ENCODE measurements around the gene CHIC2. TPM values are rescaled to one million over a fixed set of nuclear protein-coding genes. Genes with fewer than 3 reads are reported as not detected.

CHIC2 gene
- total RNA-seq, 2 experiments from 2014 or later, result 30.4 to 38.6 TPM

DNA sequence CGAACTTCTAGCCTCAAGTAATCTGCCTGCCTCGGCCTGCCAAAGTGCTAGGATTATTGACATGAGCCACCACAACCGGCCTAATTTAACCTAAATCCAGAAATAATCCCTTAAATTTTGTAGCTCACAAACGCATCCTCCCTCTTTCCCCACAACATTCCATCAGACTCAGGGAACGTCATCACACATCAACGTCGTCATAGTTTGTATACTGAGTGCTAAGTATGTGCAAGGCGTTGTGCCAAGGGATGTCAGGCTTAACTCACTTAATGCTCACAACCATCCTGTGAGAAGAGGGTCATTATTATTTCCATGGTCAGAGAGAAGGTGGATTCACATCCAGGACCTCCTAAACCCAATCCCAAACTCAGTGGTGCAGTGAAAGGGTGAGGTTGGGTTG is 26.0 kb upstream of the CHIC2 start:
- CTCF ChIA-PET (ENCODE audit: unreplicated experiment), result no interaction called here
- intact Hi-C loops (cut with micrococcal nuclease; ENCODE audit: unreplicated experiment), result no loop called here

GRCh38 chr4:54089875-54090274 is 25.5 kb upstream of the CHIC2 start:
- no peak overlapping the region for H3K4me3 ChIP-seq (ENCODE audit: low read depth, low read length, poor library complexity, severe bottlenecking)
- H3K9me2 ChIP-seq (ENCODE audit: insufficient read depth, low read length), result no peaks in the 10 kb centered on the region
- TF ChIP-seq CTCF (conservative IDR thresholded peaks at IDR 0.05; ENCODE audit: low read length), result no peak
- TF ChIP-seq EZH2phosphoT487 (IDR thresholded peaks at IDR 0.05; ENCODE audit: borderline replicate concordance, low read depth, low read length), result no peak
- no peaks in the 10 kb centered on the region for H4K20me1 ChIP-seq (ENCODE audit: insufficient read depth, low read length)
- H3K79me2 ChIP-seq (ENCODE audit: insufficient read depth, low read depth, low read length), result no peaks in the 10 kb centered on the region
- no peak for DNase-seq (ENCODE audit: low spot score)
- no peaks in the 10 kb centered on the region for H3K36me3 ChIP-seq (ENCODE audit: insufficient read depth, low read length)
- no peaks in the 10 kb centered on the region for H3K9me3 ChIP-seq (ENCODE audit: low read length)
- no peak overlapping the region for H2AFZ ChIP-seq (ENCODE audit: low read length)
- H3K4me2 ChIP-seq (ENCODE audit: low read length), result no peak overlapping the region
- peaks cover 28% of the 10 kb centered on the region for H3K4me1 ChIP-seq (ENCODE audit: insufficient read depth, low read length, poor library complexity, severe bottlenecking)
- ChIA-PET CTCF (ENCODE audit: unreplicated experiment) (no interaction called here), POLR2A (interaction anchor here (1.2 kb wide), 1 partner anchor 10 kb away, joined by 5 read pairs; the partner anchor contains the start of gene GSX2)
- no peak overlapping the region for H3K27ac ChIP-seq (ENCODE audit: low read depth, low read length, poor library complexity, severe bottlenecking)
- intact Hi-C loops (cut with micrococcal nuclease; ENCODE audit: unreplicated experiment), result no loop called here
- BruUV-seq (replicated peaks), result no TSS peak

More for the DNA sequence above, 26.0 kb upstream of the CHIC2 start:
- no peak overlapping the region for H3K4me2 ChIP-seq (ENCODE audit: low read length)
- no peak overlapping the region for H3K27ac ChIP-seq (ENCODE audit: low read depth, low read length, poor library complexity, severe bottlenecking)
- H2AFZ ChIP-seq (ENCODE audit: low read length), result no peak overlapping the region
- H3K4me3 ChIP-seq (ENCODE audit: low read depth, low read length, poor library complexity, severe bottlenecking), result no peak overlapping the region
- DNase-seq (ENCODE audit: low spot score), result no peak
- TF ChIP-seq EZH2phosphoT487 (IDR thresholded peaks at IDR 0.05; ENCODE audit: borderline replicate concordance, low read depth, low read length) (no peak), CTCF (conservative IDR thresholded peaks at IDR 0.05; ENCODE audit: low read length) (no peak)
- H3K36me3 ChIP-seq (ENCODE audit: insufficient read depth, low read length), result no peaks in the 10 kb centered on the region
- BruUV-seq (replicated peaks), result no TSS peak
- H3K4me1 ChIP-seq (ENCODE audit: insufficient read depth, low read length, poor library complexity, severe bottlenecking), result peaks cover 28% of the 10 kb centered on the region
- H3K9me2 ChIP-seq (ENCODE audit: insufficient read depth, low read length), result no peaks in the 10 kb centered on the region
- H4K20me1 ChIP-seq (ENCODE audit: insufficient read depth, low read length), result no peaks in the 10 kb centered on the region
- H3K79me2 ChIP-seq (ENCODE audit: insufficient read depth, low read depth, low read length), result no peaks in the 10 kb centered on the region
- H3K9me3 ChIP-seq (ENCODE audit: low read length), result no peaks in the 10 kb centered on the region
- POLR2A ChIA-PET, result interaction anchor here (1.2 to 1.3 kb wide), 2 partner anchors 10 to 17 kb away, joined by 4 to 5 read pairs; partner anchors contain the start of gene GSX2

DNA sequence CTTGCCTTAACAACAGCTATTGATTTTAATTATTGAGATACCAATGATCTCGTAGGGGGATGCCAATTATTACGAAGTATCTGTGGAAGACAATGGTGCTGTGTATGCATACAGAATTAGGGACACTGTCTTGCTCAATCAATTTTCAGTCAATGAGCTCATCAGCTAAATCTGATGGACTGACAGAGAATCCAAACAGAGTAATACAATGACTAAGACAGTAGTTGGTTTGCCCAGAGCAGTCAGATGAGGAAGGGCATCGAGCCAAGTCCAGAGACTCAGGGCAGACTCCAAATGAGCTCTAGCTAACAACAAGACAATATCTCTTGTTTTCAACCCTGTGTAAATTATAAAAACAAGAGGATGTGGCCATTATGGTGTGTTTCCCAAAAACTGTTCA is 20.9 kb upstream of the CHIC2 start:
- Histone ChIP-seq H2AFZ (ENCODE audit: low read length) (no peak overlapping the region), H3K9me3 (ENCODE audit: low read length) (no peaks in the 10 kb centered on the region), H3K9me2 (ENCODE audit: insufficient read depth, low read length) (no peaks in the 10 kb centered on the region), H3K36me3 (ENCODE audit: insufficient read depth, low read length) (no peaks in the 10 kb centered on the region), H3K4me2 (ENCODE audit: low read length) (no peak overlapping the region), H3K4me1 (ENCODE audit: insufficient read depth, low read length, poor library complexity, severe bottlenecking) (no peaks in the 10 kb centered on the region), H3K79me2 (ENCODE audit: insufficient read depth, low read depth, low read length) (no peaks in the 10 kb centered on the region), H3K27ac (ENCODE audit: low read depth, low read length, poor library complexity, severe bottlenecking) (no peak overlapping the region), H3K4me3 (ENCODE audit: low read depth, low read length, poor library complexity, severe bottlenecking) (no peak overlapping the region), H4K20me1 (ENCODE audit: insufficient read depth, low read length) (no peaks in the 10 kb centered on the region)
- DNase-seq (ENCODE audit: low spot score), result no peak
- intact Hi-C loops (cut with micrococcal nuclease; ENCODE audit: unreplicated experiment), result no loop called here
- CTCF ChIA-PET (ENCODE audit: unreplicated experiment), result interaction anchor here (0.7 kb wide), 1 partner anchor 13 kb away, joined by 3 read pairs; no protein-coding TSS in a partner anchor
- POLR2A ChIA-PET, result interaction anchor here (0.7 to 3.1 kb wide), 7 partner anchors 10 to 1030 kb away, joined by 3 to 20 read pairs (median 3); no protein-coding TSS in a partner anchor
- no TSS peak for BruUV-seq (replicated peaks)
- TF ChIP-seq EZH2phosphoT487 (IDR thresholded peaks at IDR 0.05; ENCODE audit: borderline replicate concordance, low read depth, low read length) (no peak), CTCF (conservative IDR thresholded peaks at IDR 0.05; ENCODE audit: low read length) (no peak)
